Activated CD4-positive, alpha-beta T cell treated with anti-CD3 and anti-CD28 coated beads for 1 hour (primary cell): ENCODE measurements around the gene TM7SF2.

ENCODE experiments used
- DNase-seq: peaks from one replicate; pipeline ENCODE4 v3.0.0-alpha.2; 2020

TM7SF2 gene

DNA sequence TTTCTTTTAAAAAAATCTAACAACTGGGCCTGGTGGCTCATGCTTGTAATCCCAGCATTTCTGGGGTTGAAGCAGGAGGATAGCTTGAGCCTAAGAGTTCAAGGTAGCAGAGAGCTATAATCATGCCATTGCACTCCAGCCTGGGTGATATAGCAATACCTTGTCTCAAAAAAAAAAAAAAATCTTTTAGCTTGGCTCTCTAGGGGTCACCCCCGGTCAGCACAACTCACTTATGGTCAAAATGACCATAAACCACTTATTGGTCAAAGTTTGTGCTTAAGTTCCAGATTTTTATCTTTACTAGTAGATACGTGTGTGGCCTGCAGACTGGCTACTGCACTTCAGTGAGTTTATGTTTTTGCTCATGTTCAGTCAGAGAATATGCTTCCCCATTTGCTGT is 52.0 kb downstream of the TM7SF2 start:
- no peak for DNase-seq
